ENCODE results near the gene RNF111.

- no peak for TF ChIP-seq POLR2AphosphoS5 (IDR thresholded peaks at IDR 0.05; ENCODE audit: borderline replicate concordance, low read depth, low read length)
- no peak for TF ChIP-seq EZH2 (IDR thresholded peaks at IDR 0.05)
- TF ChIP-seq FOXP2 (optimal IDR thresholded peaks at IDR 0.05; ENCODE audit: control extremely low read depth, extremely low read length, insufficient read depth) = no peak
Observed at GRCh38 chr15:59115047-59115446, 127.6 kb downstream of the RNF111 start.
